ENCODE measurements around the gene KRTAP10-12.

The KRTAP10-12 gene

GRCh38 chr21:44710756-44711326, 13.9 kb downstream of the KRTAP10-12 start:
- DNase-seq (ENCODE audit: low read depth in 3 of 3, low spot score in 1 of 3): no peak

GRCh38 chr21:44711327-44712202, 14.6 kb downstream of the KRTAP10-12 start, which contains the start of gene TSPEAR:
Gene TSPEAR, minus strand, starts transcription at chr21:44711572. Its CDS starts 58 bp downstream, at chr21:44711514.
- no peak for DNase-seq (ENCODE audit: low read depth in 3 of 3, low spot score in 1 of 3)

DNA sequence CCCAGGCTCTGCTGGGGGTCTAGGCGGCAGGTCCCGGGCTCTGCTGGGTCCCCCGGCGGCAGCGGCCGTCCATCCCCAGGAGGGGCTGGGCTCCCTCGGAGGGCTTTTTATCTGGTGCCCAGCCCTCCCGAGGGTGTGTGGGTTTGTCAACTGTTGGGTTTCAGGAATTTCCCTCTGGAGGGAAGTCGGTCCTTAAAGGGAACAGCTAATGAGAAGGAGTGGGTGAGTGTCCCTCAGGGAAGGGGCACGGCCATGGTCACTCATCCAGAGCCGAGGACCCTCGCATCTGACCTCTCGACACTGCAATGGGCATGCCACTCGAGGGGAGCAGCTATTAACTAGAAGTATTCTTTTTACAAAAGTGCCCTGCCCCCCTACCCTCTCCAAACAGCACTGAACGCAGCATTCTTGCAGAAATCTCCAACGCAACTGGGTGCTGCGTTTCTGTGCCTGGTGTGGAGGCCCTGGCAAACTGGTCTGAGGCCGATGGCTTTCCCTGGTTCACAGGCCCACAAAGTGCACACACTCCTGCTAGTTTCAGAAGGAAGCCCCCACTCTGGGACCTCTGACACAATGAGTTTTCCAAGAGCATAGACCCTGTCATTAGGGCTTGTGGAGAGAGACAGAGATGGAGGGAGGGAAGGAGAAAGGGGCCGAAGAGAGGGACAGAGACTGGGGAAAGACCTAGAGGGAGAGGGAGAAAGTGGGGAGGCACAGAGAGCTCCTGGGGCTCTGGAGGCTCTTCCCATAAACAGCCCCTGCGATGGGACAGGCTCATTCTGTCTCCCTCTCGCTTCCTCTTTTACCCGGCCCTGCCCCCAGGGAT, 15.4 kb downstream of the KRTAP10-12 start:
- DNase-seq (ENCODE audit: low read depth in 3 of 3, low spot score in 1 of 3): no peak

GRCh38 chr21:44713130-44713529, 16.2 kb downstream of the KRTAP10-12 start:
- DNase-seq (ENCODE audit: low read depth in 3 of 3, low spot score in 1 of 3): no peak

GRCh38 chr21:44713846-44714245, 16.9 kb downstream of the KRTAP10-12 start:
- DNase-seq (ENCODE audit: low read depth in 3 of 3, low spot score in 1 of 3): no peak

- DNase-seq (ENCODE audit: low read depth in 3 of 3, low spot score in 1 of 3): no peak
Observed at GRCh38 chr21:44714905-44715304, 17.9 kb downstream of the KRTAP10-12 start.

GRCh38 chr21:44716984-44717383, 20.0 kb downstream of the KRTAP10-12 start:
- DNase-seq (ENCODE audit: low read depth in 3 of 3, low spot score in 1 of 3): no peak

DNA sequence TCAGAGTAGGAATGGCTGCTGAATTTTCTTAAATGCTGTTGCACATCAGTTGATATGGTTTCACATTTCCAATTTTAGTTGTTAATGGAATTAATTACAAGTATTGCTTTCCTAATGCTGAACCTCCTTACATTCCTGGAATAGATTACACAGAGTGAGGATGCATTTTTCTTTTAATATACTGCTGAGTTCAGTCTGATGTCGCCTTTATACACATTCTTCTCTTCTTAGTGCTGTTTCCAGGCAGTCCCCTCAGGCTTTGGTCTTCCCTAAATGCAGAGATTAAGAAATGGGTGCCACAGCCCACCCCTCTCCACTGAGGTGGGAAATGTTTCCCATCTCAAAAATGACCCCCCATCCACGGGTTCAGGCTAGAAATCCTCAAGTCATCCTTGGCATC, 21.1 kb downstream of the KRTAP10-12 start:
- no peak for DNase-seq (ENCODE audit: low read depth in 3 of 3, low spot score in 1 of 3)

GRCh38 chr21:44718571-44718970, 21.6 kb downstream of the KRTAP10-12 start:
- no peak for DNase-seq (ENCODE audit: low read depth in 3 of 3, low spot score in 1 of 3)

DNA sequence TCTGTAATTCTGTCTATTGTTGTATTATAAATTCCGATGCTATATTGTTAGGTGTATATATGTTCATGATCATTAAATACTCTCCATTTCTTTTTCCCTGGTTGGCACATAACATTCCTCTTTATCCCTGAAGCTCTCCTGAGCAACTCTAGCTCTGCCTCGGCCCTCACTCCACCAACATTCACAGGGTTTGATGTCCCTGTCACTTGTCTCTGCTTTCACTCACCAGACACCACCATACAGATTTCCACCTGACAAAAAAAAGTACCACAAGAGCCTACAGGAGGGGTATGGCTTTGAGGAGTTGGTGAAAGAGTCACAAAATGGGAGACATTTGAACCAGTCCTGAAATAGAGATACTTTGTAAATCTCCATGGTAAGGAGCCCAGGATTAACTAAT, 23.2 kb downstream of the KRTAP10-12 start:
- DNase-seq (ENCODE audit: low read depth in 3 of 3, low spot score in 1 of 3): no peak

DNA sequence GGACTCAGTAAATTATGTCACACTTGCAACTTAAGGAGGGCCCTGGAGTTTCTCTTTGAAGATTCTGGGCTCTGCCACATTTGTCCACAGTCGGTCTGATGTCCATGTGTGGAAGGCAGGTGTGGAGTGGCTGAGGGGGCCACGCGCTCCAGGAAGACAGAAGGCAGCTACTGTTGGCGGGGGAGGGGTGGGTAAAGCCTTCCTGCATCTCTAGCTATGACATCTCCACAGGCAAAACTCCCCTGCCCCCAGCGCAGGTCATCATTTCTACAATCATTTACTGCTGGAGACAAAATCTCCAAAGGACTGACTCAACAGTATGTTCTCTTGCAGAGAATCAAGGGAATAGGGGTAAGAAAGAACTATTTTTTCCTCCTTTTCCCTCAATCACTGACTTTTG, 25.8 kb downstream of the KRTAP10-12 start:
- DNase-seq (ENCODE audit: low read depth in 3 of 3, low spot score in 1 of 3): no peak

DNA sequence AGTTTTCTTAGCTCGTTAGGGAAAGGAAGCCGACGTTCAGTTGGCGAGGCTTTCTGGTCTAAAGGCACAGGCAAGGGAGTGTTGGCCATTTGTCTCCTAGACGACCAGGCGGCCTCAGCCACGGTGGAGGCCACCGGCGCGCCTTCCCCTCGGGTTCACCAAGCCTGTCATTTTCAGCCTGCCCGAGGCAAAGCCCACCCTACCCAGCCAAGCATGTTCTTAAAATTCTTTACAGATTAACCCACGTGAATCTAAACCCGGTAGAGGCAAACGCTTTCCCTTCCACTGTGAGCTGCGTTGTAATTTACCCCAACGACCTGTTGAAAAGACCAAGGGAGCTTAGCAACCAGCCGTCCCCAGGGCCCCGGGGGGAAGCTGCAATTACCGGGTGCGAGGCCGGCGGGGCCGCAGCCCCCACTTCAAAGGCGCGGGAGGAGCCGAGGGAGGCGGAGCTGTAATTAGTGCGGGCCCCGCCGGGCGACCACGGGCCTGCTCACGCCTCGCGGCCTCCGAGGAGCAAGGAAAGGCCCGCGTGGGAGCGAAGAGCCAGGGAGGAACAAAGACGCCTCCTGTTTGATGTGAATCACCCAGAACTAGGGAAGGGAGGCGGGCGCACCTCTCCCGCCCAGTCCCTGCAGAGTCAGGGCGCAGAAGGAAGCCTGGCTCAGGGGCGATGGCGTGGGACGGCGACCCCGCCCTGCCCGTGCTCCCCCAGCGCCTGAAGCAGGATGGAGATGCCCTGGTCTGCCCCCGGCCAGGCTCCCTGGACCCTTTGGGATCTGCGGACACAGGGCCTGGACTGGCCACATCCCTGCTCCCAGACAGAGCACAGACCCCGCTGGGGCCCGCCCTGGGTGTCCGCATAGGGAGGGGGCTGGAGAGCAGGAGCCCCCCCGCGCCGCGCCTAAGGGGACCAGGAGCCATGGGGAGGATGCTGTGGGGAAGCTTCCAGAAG, 26.5 kb downstream of the KRTAP10-12 start:
- no peak for DNase-seq (ENCODE audit: low read depth in 3 of 3, low spot score in 1 of 3)

DNA sequence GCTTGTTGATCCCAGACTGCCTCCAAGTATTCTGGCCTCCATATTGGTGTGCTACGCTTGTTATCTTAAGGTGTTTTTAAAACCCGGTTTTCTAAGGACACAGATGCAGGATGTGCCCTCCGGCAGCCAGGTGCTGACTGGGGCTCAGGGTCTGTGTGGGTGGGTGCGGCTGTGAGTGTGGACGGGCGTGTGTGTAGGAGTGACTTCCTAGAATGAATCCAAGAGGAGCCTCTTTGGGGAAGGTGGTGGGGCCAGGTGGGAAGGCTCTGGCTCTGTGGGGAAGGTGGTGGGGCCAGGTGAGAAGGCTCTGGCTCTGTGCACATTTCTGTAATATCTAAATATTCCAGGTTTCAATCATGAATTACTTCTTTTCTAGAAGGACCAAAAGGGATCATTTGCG, 27.2 kb downstream of the KRTAP10-12 start:
- no peak for DNase-seq (ENCODE audit: low read depth in 3 of 3, low spot score in 1 of 3)

DNA sequence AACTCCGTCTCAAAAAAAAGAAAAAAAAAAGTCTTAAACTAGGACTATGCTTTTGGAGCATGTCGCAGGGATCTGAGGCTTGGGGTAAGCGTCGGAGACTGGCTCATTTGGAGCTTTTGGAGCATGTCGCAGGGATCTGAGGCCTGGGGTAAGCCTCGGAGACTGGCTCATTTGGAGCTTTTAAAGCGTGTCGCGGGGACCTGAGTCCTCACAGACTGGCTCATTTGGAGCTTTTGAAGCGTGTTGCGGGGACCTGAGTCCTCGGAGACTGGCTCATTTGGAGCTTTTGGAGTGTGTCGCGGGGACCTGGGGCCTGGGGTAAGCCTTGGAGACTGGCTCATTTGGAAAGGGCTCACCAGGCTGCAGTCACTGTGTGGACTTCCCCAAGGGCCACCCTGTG, 28.0 kb downstream of the KRTAP10-12 start:
- DNase-seq (ENCODE audit: low read depth in 3 of 3, low spot score in 1 of 3): no peak

GRCh38 chr21:44726826-44727225, 29.9 kb downstream of the KRTAP10-12 start:
- no peak for DNase-seq (ENCODE audit: low read depth in 3 of 3, low spot score in 1 of 3)

- DNase-seq (ENCODE audit: low read depth in 3 of 3, low spot score in 1 of 3): no peak
Observed at GRCh38 chr21:44727321-44727720, 30.3 kb downstream of the KRTAP10-12 start.

DNA sequence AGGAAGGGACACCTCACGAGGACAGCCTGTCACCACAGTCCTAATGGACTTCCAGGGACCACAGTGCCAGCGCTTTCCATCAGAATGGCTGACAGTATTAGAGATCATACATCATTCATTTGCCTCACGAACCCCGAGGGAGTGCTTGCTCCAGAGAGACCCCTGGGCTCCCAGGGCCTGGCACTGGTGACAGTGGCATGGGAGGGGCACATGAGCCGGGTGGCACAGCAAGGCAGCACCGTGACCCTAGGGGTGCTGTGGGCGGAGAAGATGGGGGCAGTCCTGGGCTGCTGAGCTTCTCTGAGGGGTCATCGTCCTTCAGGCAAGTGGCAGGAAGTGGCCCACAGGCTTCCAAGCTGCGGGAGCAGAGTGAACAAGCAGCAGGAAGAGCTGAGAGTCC, 30.8 kb downstream of the KRTAP10-12 start:
- DNase-seq (ENCODE audit: low read depth in 3 of 3, low spot score in 1 of 3): no peak

GRCh38 chr21:44728716-44729115, 31.7 kb downstream of the KRTAP10-12 start:
- no peak for DNase-seq (ENCODE audit: low read depth in 3 of 3, low spot score in 1 of 3)

GRCh38 chr21:44729336-44730027, 32.5 kb downstream of the KRTAP10-12 start:
- no peak for DNase-seq (ENCODE audit: low read depth in 3 of 3, low spot score in 1 of 3)

- no peak for DNase-seq (ENCODE audit: low read depth in 3 of 3, low spot score in 1 of 3)
Observed at GRCh38 chr21:44730028-44730395, 33.0 kb downstream of the KRTAP10-12 start.

All from stimulated activated CD4-positive, alpha-beta T cell treated with anti-CD3 and anti-CD28 coated beads, TNF-alpha, amount 100 ng/mL, for 1 hour (primary cell).